ENCODE results near the gene TBC1D30. TPM values are rescaled to one million over a fixed set of nuclear protein-coding genes. Genes with fewer than 3 reads are reported as not detected.
A peak's percentile ranks its signal among the peaks of the same experiment; 100 is the strongest.
"Not testable (repeated sequence)": the region's sequence is repeated elsewhere in the genome, so short reads cannot be mapped to it uniquely, and the experiment has no call there.

TBC1D30 gene, protein sequence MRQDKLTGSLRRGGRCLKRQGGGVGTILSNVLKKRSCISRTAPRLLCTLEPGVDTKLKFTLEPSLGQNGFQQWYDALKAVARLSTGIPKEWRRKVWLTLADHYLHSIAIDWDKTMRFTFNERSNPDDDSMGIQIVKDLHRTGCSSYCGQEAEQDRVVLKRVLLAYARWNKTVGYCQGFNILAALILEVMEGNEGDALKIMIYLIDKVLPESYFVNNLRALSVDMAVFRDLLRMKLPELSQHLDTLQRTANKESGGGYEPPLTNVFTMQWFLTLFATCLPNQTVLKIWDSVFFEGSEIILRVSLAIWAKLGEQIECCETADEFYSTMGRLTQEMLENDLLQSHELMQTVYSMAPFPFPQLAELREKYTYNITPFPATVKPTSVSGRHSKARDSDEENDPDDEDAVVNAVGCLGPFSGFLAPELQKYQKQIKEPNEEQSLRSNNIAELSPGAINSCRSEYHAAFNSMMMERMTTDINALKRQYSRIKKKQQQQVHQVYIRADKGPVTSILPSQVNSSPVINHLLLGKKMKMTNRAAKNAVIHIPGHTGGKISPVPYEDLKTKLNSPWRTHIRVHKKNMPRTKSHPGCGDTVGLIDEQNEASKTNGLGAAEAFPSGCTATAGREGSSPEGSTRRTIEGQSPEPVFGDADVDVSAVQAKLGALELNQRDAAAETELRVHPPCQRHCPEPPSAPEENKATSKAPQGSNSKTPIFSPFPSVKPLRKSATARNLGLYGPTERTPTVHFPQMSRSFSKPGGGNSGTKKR
- total RNA-seq = 0.12 TPM
- under 1 TPM in 2 of 4 donors, not detected in 2; 0.07 to 0.25 TPM for polyA plus RNA-seq

DNA sequence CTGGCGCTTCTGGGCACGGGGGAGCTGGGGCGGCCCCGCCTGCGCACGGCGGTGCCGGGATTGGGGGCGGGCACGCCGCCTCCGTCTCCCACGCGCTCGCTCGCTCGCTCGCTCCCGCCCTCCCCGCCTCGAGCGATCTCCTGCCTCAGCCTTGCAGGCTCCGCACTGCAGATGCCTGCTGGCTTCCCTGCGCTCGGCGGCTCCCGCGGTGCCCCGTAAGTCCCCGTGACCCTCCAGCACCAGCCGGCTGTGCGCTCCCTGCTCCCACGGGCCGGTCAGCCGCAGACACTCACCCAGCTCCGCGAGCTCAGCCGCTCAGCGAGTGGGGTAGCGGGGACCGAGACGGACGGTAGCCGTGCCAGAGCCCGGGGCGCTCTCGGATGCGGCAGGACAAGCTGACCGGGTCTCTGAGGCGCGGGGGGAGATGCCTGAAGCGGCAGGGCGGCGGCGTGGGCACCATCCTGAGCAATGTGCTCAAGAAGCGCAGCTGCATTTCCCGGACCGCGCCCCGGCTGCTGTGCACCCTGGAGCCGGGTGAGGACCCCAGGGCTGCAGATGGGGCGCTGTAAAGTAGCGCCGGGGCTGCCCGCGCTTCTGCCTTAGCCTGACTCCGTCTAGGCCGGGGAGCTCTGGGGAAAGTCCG is at the start of gene TBC1D30:
TBC1D30 (plus strand) TSS at position 148 of the 643 bp plus-strand sequence; CDS start at position 381, 233 bp downstream.
- DNase-seq = peak in 1 of 3 donors; percentile 9
- H3K4me3 ChIP-seq (ENCODE audit: low read depth, low read length) = no peak within 1 kb of the TSS

DNA sequence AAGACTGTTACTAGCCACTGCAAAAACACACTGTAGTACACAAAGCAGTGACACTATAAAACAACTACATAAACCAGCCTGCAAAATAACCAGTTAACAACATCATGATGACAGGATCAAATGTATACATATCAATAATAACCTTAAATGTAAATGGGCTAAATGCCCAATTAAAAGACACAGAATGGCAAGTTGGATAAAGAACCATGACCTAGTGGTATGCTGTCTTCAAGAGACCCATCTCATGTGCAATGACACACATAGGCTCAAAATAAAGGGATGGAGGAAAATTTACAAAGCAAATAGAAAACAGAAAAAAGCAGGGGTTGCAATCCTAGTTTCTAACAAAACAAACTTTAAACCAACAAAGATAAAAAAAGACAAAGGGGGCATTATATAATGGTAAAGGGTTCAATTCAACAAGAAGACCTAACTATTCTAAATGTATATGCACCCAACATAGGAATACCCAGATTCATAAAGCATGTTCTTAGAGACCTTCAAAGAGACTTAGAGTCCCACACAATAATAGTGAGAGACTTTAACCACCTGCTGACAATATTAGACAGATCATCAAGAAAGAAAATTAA is 49.2 kb upstream of the TBC1D30 start:
- not testable (repeated sequence) for H3K4me1 ChIP-seq (ENCODE audit: control insufficient read depth, insufficient read depth, low read length, poor library complexity, severe bottlenecking); ATAC-seq (ENCODE audit: low read depth in 2 of 2); H3K36me3 Mint-ChIP-seq; H3K4me1 Mint-ChIP-seq; H3K36me3 ChIP-seq (ENCODE audit: control insufficient read depth, insufficient read depth, low read length); H3K4me3 ChIP-seq (ENCODE audit: low read depth, low read length); H3K4me3 Mint-ChIP-seq; H3K27ac Mint-ChIP-seq; DNase-seq; H3K27ac ChIP-seq (ENCODE audit: insufficient read depth, low read length, poor library complexity, severe bottlenecking)
- Mint-ChIP-seq H3K27me3 (peaks cover 81% of the 10 kb centered on the region), H3K9me3 (peaks cover 2 to 44% (median 26%) of the 10 kb centered on the region in 7 donors)
- Histone ChIP-seq H3K9me3 (ENCODE audit: control insufficient read depth in 2 of 2, low read length in 2 of 2) (peaks cover 31 to 37% of the 10 kb centered on the region in 2 experiments), H3K27me3 (ENCODE audit: control insufficient read depth, insufficient read depth, low read length) (peaks cover 37% of the 10 kb centered on the region)

More for the DNA sequence above, at the start of gene TBC1D30:
- Histone ChIP-seq H3K27me3 (ENCODE audit: control insufficient read depth, insufficient read depth, low read length) (peaks cover 48% of the 10 kb centered on the region), H3K4me1 (ENCODE audit: control insufficient read depth, insufficient read depth, low read length, poor library complexity, severe bottlenecking) (peaks cover 25% of the 10 kb centered on the region), H3K36me3 (ENCODE audit: control insufficient read depth, insufficient read depth, low read length) (no peaks in the 10 kb centered on the region), H3K27ac (ENCODE audit: insufficient read depth, low read length, poor library complexity, severe bottlenecking) (no peak within 1 kb of the TSS), H3K9me3 (ENCODE audit: control insufficient read depth in 2 of 2, low read length in 2 of 2) (peaks cover 0 to 3% of the 10 kb centered on the region in 2 experiments)
- peaks cover 0 to 16% (median 9%) of the 10 kb centered on the region in 4 donors for H3K4me1 Mint-ChIP-seq
- peaks cover 3% of the 10 kb centered on the region for H3K36me3 Mint-ChIP-seq
- peaks cover 0 to 5% (median 1%) of the 10 kb centered on the region in 7 donors for H3K9me3 Mint-ChIP-seq
- peak in 1 of 2 donors; percentile 24 for ATAC-seq (ENCODE audit: low read depth in 2 of 2)
- no peak within 1 kb of the TSS for H3K27ac Mint-ChIP-seq
- peak within 1 kb of the TSS in 3 of 4 donors; percentile 56 to 81 (median 67) for H3K4me3 Mint-ChIP-seq
- peaks cover 77% of the 10 kb centered on the region for H3K27me3 Mint-ChIP-seq

DNA sequence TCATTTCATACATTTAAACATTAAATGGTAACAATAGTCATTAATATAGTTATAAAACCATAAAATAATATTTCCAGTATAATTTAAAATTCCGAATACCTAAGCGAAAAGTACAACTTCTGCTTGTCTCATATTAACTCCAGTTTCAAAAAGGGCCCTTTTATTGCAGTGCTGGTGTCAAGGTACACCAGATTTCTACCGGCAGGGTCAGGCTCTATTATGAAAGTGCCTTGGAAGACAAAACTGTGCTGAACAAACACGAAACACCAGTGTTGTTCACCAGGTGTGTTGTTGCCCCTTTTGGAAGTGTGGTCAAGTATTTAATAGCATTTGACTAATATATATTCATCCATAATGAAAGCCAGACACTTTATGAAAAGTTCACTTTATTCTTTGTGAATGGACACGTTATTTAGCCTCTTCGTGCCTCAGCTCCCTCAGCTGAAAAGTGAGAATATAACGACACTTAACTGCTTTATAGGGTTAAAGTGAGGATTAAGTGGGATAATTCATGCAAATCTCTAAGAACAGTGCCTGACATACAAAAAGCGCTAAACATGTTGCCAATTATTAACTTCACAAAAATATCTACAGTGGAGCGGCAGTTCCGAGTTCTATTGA is 45.0 kb upstream of the TBC1D30 start:
- no peak for ATAC-seq (ENCODE audit: low read depth in 2 of 2)
- H3K36me3 ChIP-seq (ENCODE audit: control insufficient read depth, insufficient read depth, low read length) = no peaks in the 10 kb centered on the region
- peaks cover 22 to 23% of the 10 kb centered on the region in 2 experiments for H3K9me3 ChIP-seq (ENCODE audit: control insufficient read depth in 2 of 2, low read length in 2 of 2)
- Mint-ChIP-seq H3K4me3 (peak overlapping the region; percentile 55 to 79 (median 76)), H3K4me1 (peaks cover 8 to 19% (median 12%) of the 10 kb centered on the region in 4 donors), H3K27me3 (peaks cover 88% of the 10 kb centered on the region), H3K36me3 (no peaks in the 10 kb centered on the region), H3K27ac (no peak overlapping the region), H3K9me3 (peaks cover 2 to 34% (median 11%) of the 10 kb centered on the region in 7 donors)
- DNase-seq = no peak
- H3K4me3 ChIP-seq (ENCODE audit: low read depth, low read length) = no peak overlapping the region
- peaks cover 53% of the 10 kb centered on the region for H3K27me3 ChIP-seq (ENCODE audit: control insufficient read depth, insufficient read depth, low read length)
- no peak overlapping the region for H3K27ac ChIP-seq (ENCODE audit: insufficient read depth, low read length, poor library complexity, severe bottlenecking)
- H3K4me1 ChIP-seq (ENCODE audit: control insufficient read depth, insufficient read depth, low read length, poor library complexity, severe bottlenecking) = peaks cover 24% of the 10 kb centered on the region

DNA sequence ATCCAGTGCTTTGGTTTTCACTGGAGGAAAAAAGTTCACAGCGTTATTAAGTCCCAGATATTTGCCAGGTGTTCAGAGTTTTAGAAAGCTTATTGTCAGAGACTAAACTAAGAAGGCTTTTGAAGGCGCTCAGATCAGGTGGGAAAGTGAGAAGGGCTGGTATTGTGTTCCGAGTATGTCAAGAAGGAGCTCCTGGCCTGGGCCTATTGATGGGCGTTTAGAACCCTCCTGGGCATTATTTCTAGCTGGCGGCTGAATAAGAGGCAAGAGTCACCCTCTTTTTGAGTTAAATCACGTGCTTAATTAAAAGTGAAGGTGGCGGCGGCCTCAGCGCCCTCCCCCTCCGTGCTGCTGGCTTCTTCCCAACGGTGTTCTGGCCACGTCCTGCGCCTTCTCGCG is 44.3 kb upstream of the TBC1D30 start:
- no peak for DNase-seq
- Histone ChIP-seq H3K4me1 (ENCODE audit: control insufficient read depth, insufficient read depth, low read length, poor library complexity, severe bottlenecking) (peaks cover 24% of the 10 kb centered on the region), H3K27me3 (ENCODE audit: control insufficient read depth, insufficient read depth, low read length) (peaks cover 52% of the 10 kb centered on the region), H3K36me3 (ENCODE audit: control insufficient read depth, insufficient read depth, low read length) (no peaks in the 10 kb centered on the region), H3K9me3 (ENCODE audit: control insufficient read depth in 2 of 2, low read length in 2 of 2) (peaks cover 16 to 20% of the 10 kb centered on the region in 2 experiments), H3K4me3 (ENCODE audit: low read depth, low read length) (no peak overlapping the region), H3K27ac (ENCODE audit: insufficient read depth, low read length, poor library complexity, severe bottlenecking) (no peak overlapping the region)
- Mint-ChIP-seq H3K4me1 (peaks cover 8 to 19% (median 12%) of the 10 kb centered on the region in 4 donors), H3K4me3 (peak overlapping the region; percentile 55 to 79 (median 76)), H3K27me3 (peaks cover 88% of the 10 kb centered on the region), H3K9me3 (peaks cover 2 to 29% (median 11%) of the 10 kb centered on the region in 7 donors), H3K36me3 (no peaks in the 10 kb centered on the region), H3K27ac (no peak overlapping the region)
- ATAC-seq (ENCODE audit: low read depth in 2 of 2) = no peak

DNA sequence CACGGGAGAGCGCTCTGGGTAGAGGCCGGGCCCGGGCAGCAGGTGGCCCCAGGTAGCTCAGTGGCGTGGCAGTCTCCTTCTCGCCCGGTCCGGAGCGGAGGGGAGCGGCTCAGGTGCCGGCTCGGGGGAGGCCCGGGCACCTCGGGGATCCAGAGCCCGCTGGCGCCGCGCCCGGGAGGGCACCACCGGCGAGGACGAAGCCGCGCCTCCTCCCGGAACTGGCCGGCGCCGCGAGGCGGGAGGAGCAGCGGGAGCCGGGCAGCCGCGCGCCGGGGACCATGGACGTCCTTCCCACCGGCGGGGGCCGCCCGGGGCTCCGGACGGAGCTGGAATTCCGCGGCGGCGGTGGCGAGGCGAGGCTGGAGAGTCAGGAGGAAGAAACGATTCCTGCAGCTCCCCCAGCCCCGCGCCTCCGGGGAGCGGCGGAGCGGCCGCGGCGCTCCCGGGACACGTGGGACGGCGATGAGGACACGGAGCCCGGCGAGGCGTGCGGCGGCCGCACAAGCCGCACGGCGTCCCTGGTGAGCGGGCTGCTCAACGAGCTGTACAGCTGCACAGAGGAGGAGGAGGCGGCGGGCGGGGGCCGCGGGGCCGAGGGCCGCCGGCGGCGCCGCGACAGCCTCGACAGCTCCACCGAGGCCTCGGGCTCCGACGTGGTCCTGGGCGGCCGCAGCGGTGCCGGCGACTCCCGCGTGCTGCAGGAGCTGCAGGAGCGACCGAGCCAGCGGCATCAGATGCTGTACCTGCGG is 43.7 kb upstream of the TBC1D30 start:
- Histone ChIP-seq H3K9me3 (ENCODE audit: control insufficient read depth in 2 of 2, low read length in 2 of 2) (peaks cover 10 to 14% of the 10 kb centered on the region in 2 experiments), H3K27me3 (ENCODE audit: control insufficient read depth, insufficient read depth, low read length) (peaks cover 52% of the 10 kb centered on the region), H3K36me3 (ENCODE audit: control insufficient read depth, insufficient read depth, low read length) (no peaks in the 10 kb centered on the region), H3K4me3 (ENCODE audit: low read depth, low read length) (no peak overlapping the region), H3K27ac (ENCODE audit: insufficient read depth, low read length, poor library complexity, severe bottlenecking) (no peak overlapping the region), H3K4me1 (ENCODE audit: control insufficient read depth, insufficient read depth, low read length, poor library complexity, severe bottlenecking) (peaks cover 24% of the 10 kb centered on the region)
- Mint-ChIP-seq H3K27ac (no peak overlapping the region), H3K9me3 (peaks cover 2 to 23% (median 8%) of the 10 kb centered on the region in 7 donors), H3K4me3 (peak overlapping the region; percentile 55 to 79 (median 76)), H3K4me1 (peaks cover 8 to 19% (median 12%) of the 10 kb centered on the region in 4 donors), H3K27me3 (peaks cover 88% of the 10 kb centered on the region), H3K36me3 (no peaks in the 10 kb centered on the region)
- no peak for DNase-seq
- ATAC-seq (ENCODE audit: low read depth in 2 of 2) = peak; percentile 20 to 52

DNA sequence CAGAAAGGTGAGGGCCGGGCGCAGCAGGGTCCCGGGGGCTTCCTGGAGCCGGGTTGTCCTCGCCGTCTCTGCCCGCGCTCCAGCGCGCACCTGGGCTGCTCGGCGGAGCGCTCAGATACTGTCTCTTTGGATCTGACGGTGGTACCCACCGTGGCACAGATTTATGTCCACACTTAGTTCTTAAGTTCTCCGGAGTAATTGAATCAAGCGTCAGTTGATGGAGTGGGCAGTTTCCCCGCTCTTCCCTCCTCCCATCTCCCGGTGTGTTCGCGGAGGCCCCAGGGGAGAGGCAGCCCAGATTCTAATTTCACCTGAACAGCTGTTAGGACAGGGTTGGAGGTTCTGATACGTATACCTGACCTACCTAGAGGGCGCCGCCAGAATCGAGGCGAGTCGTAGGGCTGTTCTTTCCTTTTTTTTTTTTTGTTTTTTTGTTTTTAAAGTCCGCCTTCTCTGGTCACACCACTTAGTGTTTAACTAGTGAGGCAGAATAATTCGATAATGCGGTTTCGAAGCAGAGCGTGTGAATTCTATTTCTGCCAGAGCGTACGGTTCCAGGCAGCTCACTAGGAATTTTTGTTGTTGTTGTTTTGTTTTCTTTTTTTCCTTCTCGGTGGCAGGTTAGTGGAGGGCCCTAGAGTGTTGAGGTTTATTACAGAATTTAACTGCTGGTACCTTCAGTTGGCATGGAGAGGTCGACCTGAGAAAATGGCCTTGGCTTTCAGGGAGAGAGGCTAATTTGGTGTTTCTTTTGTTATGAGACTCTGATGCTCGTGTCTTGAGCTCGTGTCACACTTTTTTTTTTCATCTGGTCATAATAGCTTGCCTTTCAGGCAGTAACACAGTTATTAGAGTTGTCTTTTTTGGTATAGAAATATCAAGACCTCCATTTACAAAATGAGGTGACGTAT is 42.9 kb upstream of the TBC1D30 start:
- Histone ChIP-seq H3K9me3 (ENCODE audit: control insufficient read depth in 2 of 2, low read length in 2 of 2) (peaks cover 3 to 6% of the 10 kb centered on the region in 2 experiments), H3K4me1 (ENCODE audit: control insufficient read depth, insufficient read depth, low read length, poor library complexity, severe bottlenecking) (peaks cover 24% of the 10 kb centered on the region), H3K27me3 (ENCODE audit: control insufficient read depth, insufficient read depth, low read length) (peaks cover 47% of the 10 kb centered on the region), H3K27ac (ENCODE audit: insufficient read depth, low read length, poor library complexity, severe bottlenecking) (no peak overlapping the region), H3K4me3 (ENCODE audit: low read depth, low read length) (peak overlapping the region; percentile 27), H3K36me3 (ENCODE audit: control insufficient read depth, insufficient read depth, low read length) (no peaks in the 10 kb centered on the region)
- peaks cover 83% of the 10 kb centered on the region for H3K27me3 Mint-ChIP-seq
- H3K36me3 Mint-ChIP-seq = no peaks in the 10 kb centered on the region
- DNase-seq (no peak), ATAC-seq (ENCODE audit: low read depth in 2 of 2) (peak in 1 of 2 donors; percentile 29)
- H3K4me1 Mint-ChIP-seq = peaks cover 8 to 19% (median 12%) of the 10 kb centered on the region in 4 donors
- peak overlapping the region; percentile 40 to 88 (median 68) for H3K4me3 Mint-ChIP-seq
- peaks cover 0 to 15% (median 4%) of the 10 kb centered on the region in 7 donors for H3K9me3 Mint-ChIP-seq
- peak overlapping the region in 1 of 3 donors; percentile 50 for H3K27ac Mint-ChIP-seq
